MCF 10A (cell line): ENCODE measurements around the gene COL28A1. TPM values are rescaled to one million over a fixed set of nuclear protein-coding genes. Genes with fewer than 3 reads are reported as not detected.

Experiments
- BruUV-seq: library from RNA; stranded (reverse); fragments of 400-500 nt; replicated peaks from 2 replicates; lab custom pipeline; 2021; lab: Mats Ljungman, UMichigan
- CTCF ChIA-PET: fragments of 300-600 bp; sonication (Branson Sonifier 250); formaldehyde crosslinking; extraction: SDS; loops from one replicate; lab custom pipeline; 2021; ENCODE audit warnings: antibody characterized with exemption, inconsistent platforms; lab: Yijun Ruan, JAX
- POLR2A ChIA-PET: fragments of 300-600, 350-650 bp; sonication (Branson Sonifier 250); formaldehyde crosslinking; extraction: SDS; loops from one replicate; lab custom pipeline; 2020; ENCODE audit warnings: antibody characterized with exemption, inconsistent platforms; lab: Yijun Ruan, JAX
- DNase-seq: peaks from one replicate; pipeline ENCODE4 v3.0.0-alpha.2; 2018; ENCODE audit not compliant: unreplicated experiment
- H3K27ac Mint-ChIP-seq: one replicate; pipeline ENCODE4 v1.8.0; 2022; ENCODE audit warnings: mild to moderate bottlenecking, low read depth, mixed read lengths; ENCODE audit not compliant: unreplicated experiment
- H3K27me3 Mint-ChIP-seq: one replicate; pipeline ENCODE4 v1.8.0; 2022; ENCODE audit warnings: mixed read lengths; ENCODE audit not compliant: insufficient read depth, unreplicated experiment
- H3K36me3 Mint-ChIP-seq: one replicate; pipeline ENCODE4 v1.8.0; 2022; ENCODE audit warnings: mild to moderate bottlenecking, moderate library complexity, mixed read lengths; ENCODE audit not compliant: insufficient read depth, unreplicated experiment
- H3K4me1 Mint-ChIP-seq: one replicate; pipeline ENCODE4 v1.8.0; 2022; ENCODE audit warnings: mixed read lengths; ENCODE audit not compliant: insufficient read depth, unreplicated experiment
- H3K4me3 Mint-ChIP-seq: one replicate; pipeline ENCODE4 v1.8.0; 2022; ENCODE audit warnings: mild to moderate bottlenecking, moderate library complexity, mixed read lengths; ENCODE audit not compliant: unreplicated experiment
- H3K9me3 Mint-ChIP-seq: one replicate; pipeline ENCODE4 v1.8.0; 2022; ENCODE audit warnings: mixed read lengths; ENCODE audit not compliant: unreplicated experiment
- CTCF ChIP-seq: fragments of 200-600 bp; IDR thresholded peaks from one replicate; pipeline ENCODE4 v1.8.0; 2022; ENCODE audit warnings: antibody characterized with exemption, mild to moderate bottlenecking; ENCODE audit not compliant: unreplicated experiment
- intact Hi-C: fragments of 100-400 bp; cut with micrococcal nuclease; formaldehyde crosslinking; loops from 2 replicates; pipeline ENCODE4 v1.14.1; 2022
- total RNA-seq: library from RNA; stranded (reverse); gene quantifications from 2 replicates; pipeline ENCODE4 v1.2.3, GENCODE V29; 2022

The COL28A1 gene
- total RNA-seq, 1 experiment from 2014 or later = 0.96 TPM

GRCh38 chr7:7568553-7568952 lies 32.9 kb upstream of the COL28A1 start:
- intact Hi-C loops = loop anchor here (10.0 kb wide), 1 partner anchor 396 kb away; the partner anchor contains the start of gene GLCCI1
- Mint-ChIP-seq H3K4me1 (peaks cover 17% of the 10 kb centered on the region), H3K9me3 (no peaks in the 10 kb centered on the region), H3K36me3 (peaks cover 23% of the 10 kb centered on the region), H3K27ac (peak overlapping the region; percentile 72), H3K4me3 (no peak overlapping the region), H3K27me3 (no peaks in the 10 kb centered on the region)
- POLR2A ChIA-PET = interaction anchor here (0.6 to 8.1 kb wide), 16 partner anchors 7 to 693 kb away, joined by 3 to 235 read pairs (median 4); partner anchors contain the start of gene UMAD1
- TF ChIP-seq CTCF = no peak
- no TSS peak for BruUV-seq
- no peak for DNase-seq
- CTCF ChIA-PET = interaction anchor here (0.5 kb wide), 1 partner anchor 122 kb away, joined by 4 read pairs; no protein-coding TSS in a partner anchor

GRCh38 chr7:7567898-7568531 lies 32.3 kb upstream of the COL28A1 start:
- CTCF ChIA-PET = interaction anchor here (0.5 to 0.8 kb wide), 3 partner anchors 121 to 463 kb away, joined by 3 to 4 read pairs (median 3); no protein-coding TSS in a partner anchor
- TSS peak; percentile 43 for BruUV-seq
- no peak overlapping the region for H3K4me3 Mint-ChIP-seq
- H3K4me1 Mint-ChIP-seq = peaks cover 17% of the 10 kb centered on the region
- no peaks in the 10 kb centered on the region for H3K9me3 Mint-ChIP-seq
- H3K27me3 Mint-ChIP-seq = no peaks in the 10 kb centered on the region
- H3K36me3 Mint-ChIP-seq = peaks cover 18% of the 10 kb centered on the region
- intact Hi-C loops = loop anchor here (10.0 kb wide), 1 partner anchor 397 kb away; the partner anchor contains the start of gene GLCCI1
- peak; percentile 5 for DNase-seq
- POLR2A ChIA-PET = interaction anchor here (0.6 to 8.1 kb wide), 16 partner anchors 8 to 693 kb away, joined by 3 to 235 read pairs (median 4); partner anchors contain the start of gene UMAD1
- H3K27ac Mint-ChIP-seq = peak overlapping the region; percentile 72
- no peak for TF ChIP-seq CTCF

- ChIA-PET CTCF (interaction anchor here (0.6 to 1.4 kb wide), 4 partner anchors 16 to 385 kb away, joined by 3 to 4 read pairs (median 3); partner anchors contain the start of gene C1GALT1), POLR2A (interaction anchor here (0.6 to 8.1 kb wide), 13 partner anchors 9 to 1182 kb away, joined by 3 to 235 read pairs (median 6); partner anchors contain the start of gene UMAD1)
- Mint-ChIP-seq H3K4me1 (peaks cover 17% of the 10 kb centered on the region), H3K4me3 (no peak within 1 kb of the TSS), H3K9me3 (no peaks in the 10 kb centered on the region), H3K27me3 (no peaks in the 10 kb centered on the region), H3K36me3 (peaks cover 9% of the 10 kb centered on the region), H3K27ac (peak within 1 kb of the TSS; percentile 72)
- no peak for TF ChIP-seq CTCF
- no TSS peak for BruUV-seq
- intact Hi-C loops = loop anchor here (10.0 kb wide), 1 partner anchor 398 kb away; the partner anchor contains the start of gene GLCCI1
- DNase-seq = peak; percentile 81
Measured at GRCh38 chr7:7566651-7567611, 31.3 kb upstream of the COL28A1 start, which contains the start of gene MIOS. Gene MIOS, plus strand, starts transcription at chr7:7566884. Its CDS starts 5,592 bp downstream, at chr7:7572476.
